Stimulated activated CD4-positive, alpha-beta T cell treated with anti-CD3 and anti-CD28 coated beads, TNF-alpha, amount 100 ng/mL, for 48 hours (primary cell): ENCODE data around the gene MICAL3.
"Not testable (repeated sequence)": the region's sequence is repeated elsewhere in the genome, so short reads cannot be mapped to it uniquely, and the experiment has no call there.

Source experiments
- DNase-seq, 3 donors: peaks; one replicate each; pipeline ENCODE4 v3.0.0-alpha.2; 2020; ENCODE audit warnings: low read depth in 3 of 3

The MICAL3 gene

GRCh38 chr22:17954200-17954859, 70.0 kb downstream of the MICAL3 start:
- DNase-seq = no peak

- no peak for DNase-seq
Observed at GRCh38 chr22:17953147-17953546, 71.2 kb downstream of the MICAL3 start.

GRCh38 chr22:17952273-17952801, 72.0 kb downstream of the MICAL3 start:
- no peak for DNase-seq

- no peak for DNase-seq
Observed at GRCh38 chr22:17951315-17951714, 73.0 kb downstream of the MICAL3 start.

GRCh38 chr22:17950651-17951214, 73.6 kb downstream of the MICAL3 start:
- DNase-seq = no peak

GRCh38 chr22:17949642-17950473, 74.5 kb downstream of the MICAL3 start:
- DNase-seq = no peak

GRCh38 chr22:17948101-17948500, 76.3 kb downstream of the MICAL3 start:
- DNase-seq = no peak

- DNase-seq = no peak
Observed at GRCh38 chr22:17946662-17947367, 77.5 kb downstream of the MICAL3 start.

GRCh38 chr22:17945888-17946648, 78.3 kb downstream of the MICAL3 start:
- DNase-seq = no peak

- DNase-seq = no peak
Observed at GRCh38 chr22:17945156-17945887, 79.0 kb downstream of the MICAL3 start.

- DNase-seq = no peak
Observed at GRCh38 chr22:17944256-17944655, 80.1 kb downstream of the MICAL3 start.

GRCh38 chr22:17943533-17944249, 80.7 kb downstream of the MICAL3 start:
- DNase-seq = no peak

- no peak for DNase-seq
Observed at GRCh38 chr22:17942721-17943120, 81.6 kb downstream of the MICAL3 start.

GRCh38 chr22:17941471-17942406, 82.6 kb downstream of the MICAL3 start:
- no peak for DNase-seq

- no peak for DNase-seq
Observed at GRCh38 chr22:17939579-17939978, 84.8 kb downstream of the MICAL3 start.

- DNase-seq = no peak
Observed at GRCh38 chr22:17939011-17939410, 85.3 kb downstream of the MICAL3 start.

- DNase-seq = no peak
Observed at GRCh38 chr22:17938484-17938924, 85.9 kb downstream of the MICAL3 start.

GRCh38 chr22:17932457-17932856, 91.9 kb downstream of the MICAL3 start:
- DNase-seq = not testable (repeated sequence)

- no peak for DNase-seq
Observed at GRCh38 chr22:17931400-17931825, 92.9 kb downstream of the MICAL3 start.
